ENCODE measurements around the gene SRP19.

- TF ChIP-seq CTCF (IDR thresholded peaks at IDR 0.05) (no peak), POLR2AphosphoS5 (IDR thresholded peaks at IDR 0.05) (no peak), POLR2A (IDR thresholded peaks at IDR 0.05) (no peak)
Measured at GRCh38 chr5:112867411-112867810, 6.3 kb downstream of the SRP19 start.

Data from breast epithelium (tissue), 3 donors.